VCaP (cell line): Measurements from ENCODE around the gene KATNIP.
A peak's percentile ranks its signal among the peaks of the same experiment; 100 is the strongest.

Experiments used
- H3K27ac ChIP-seq: fragments of 450-650 bp; 2 replicates; pipeline ENCODE4 v1.5.1; 2017
- TF ChIP-seq, protein P1 (sequence below): fragments of 450-650 bp; conservative IDR thresholded peaks from 2 replicates; pipeline ENCODE4 v1.5.1; 2017; ENCODE audit warnings: mild to moderate bottlenecking, moderate library complexity

Gene KATNIP

DNA sequence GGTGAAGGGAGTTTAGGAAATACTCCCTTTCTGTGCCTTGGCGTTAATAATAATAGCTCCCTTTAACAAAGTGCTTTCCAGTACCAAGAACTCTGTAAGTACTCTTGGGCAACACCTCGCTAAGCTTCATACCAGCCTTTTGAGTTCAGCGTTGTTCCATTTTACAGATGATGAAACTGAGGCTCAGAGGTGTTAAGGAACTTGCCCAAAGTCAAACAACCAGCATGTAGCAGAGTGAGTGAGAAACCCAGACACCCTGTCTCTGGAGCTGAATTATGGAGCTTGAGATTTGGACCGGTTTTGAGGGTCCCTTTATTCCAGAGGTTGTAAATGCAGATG, 607 bp downstream of the KATNIP start:
- peak overlapping the region; percentile 65 for H3K27ac ChIP-seq
- TF ChIP-seq, protein P1, sequence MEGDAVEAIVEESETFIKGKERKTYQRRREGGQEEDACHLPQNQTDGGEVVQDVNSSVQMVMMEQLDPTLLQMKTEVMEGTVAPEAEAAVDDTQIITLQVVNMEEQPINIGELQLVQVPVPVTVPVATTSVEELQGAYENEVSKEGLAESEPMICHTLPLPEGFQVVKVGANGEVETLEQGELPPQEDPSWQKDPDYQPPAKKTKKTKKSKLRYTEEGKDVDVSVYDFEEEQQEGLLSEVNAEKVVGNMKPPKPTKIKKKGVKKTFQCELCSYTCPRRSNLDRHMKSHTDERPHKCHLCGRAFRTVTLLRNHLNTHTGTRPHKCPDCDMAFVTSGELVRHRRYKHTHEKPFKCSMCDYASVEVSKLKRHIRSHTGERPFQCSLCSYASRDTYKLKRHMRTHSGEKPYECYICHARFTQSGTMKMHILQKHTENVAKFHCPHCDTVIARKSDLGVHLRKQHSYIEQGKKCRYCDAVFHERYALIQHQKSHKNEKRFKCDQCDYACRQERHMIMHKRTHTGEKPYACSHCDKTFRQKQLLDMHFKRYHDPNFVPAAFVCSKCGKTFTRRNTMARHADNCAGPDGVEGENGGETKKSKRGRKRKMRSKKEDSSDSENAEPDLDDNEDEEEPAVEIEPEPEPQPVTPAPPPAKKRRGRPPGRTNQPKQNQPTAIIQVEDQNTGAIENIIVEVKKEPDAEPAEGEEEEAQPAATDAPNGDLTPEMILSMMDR, result no peak

DNA sequence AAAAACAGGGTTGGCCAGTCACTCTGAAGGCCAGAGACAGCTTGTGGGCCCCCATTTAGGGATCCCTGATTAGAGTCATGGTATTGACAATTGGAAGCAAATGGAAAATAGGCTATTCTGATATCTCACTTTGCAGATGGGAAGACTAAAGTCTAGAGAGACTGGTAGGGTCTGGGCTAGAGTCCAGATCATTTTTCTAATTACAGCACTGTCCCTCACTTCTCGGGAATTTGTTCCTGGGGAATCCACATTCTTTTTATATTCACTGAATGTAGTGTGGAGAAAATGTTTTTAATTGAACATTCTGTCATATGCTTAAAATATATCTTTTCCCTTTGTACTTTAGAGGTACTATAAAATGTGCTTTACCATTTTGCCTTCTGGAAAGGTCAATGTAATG, 1.1 kb downstream of the KATNIP start:
- TF ChIP-seq, protein P1, result no peak
- no peak overlapping the region for H3K27ac ChIP-seq

DNA sequence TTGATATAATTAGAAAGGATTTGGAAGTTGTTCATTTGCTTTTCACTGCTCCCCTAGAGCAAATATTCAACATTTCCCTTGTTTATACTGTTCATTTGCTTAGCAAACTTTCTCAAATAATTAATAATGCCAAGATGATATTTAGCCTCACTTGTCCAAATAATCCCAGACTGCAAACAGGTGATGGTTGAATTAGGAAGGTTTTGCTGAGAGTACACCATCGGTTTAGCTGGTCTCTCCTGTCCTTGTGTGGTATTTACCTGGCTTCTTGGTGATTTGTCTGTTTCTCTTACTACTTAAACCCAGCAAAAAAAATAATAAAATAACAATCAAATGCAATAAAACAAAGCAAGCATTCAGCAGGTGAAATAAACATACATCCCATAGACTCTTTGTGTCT, 6.5 kb downstream of the KATNIP start:
- TF ChIP-seq, protein P1, result no peak

DNA sequence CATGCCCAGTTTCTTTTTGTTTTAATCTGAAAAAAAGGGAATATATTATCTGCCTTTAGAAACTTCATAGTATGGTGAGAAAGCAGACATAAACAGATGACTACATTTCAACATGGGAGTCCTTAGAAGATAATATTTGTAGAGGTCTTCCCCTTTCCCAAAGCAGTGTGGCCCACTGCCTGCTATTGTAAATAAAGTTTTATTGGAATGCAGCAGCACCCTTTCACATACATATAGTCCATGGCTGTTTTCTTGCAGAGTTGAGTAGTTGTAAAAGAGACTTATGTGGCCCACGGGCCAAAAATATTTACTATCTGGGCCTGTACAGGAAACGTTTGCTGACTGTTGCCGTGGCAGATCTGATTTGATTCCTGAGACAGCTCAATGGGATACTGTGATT, 8.5 kb downstream of the KATNIP start:
- H3K27ac ChIP-seq, result peak overlapping the region; percentile 89
- TF ChIP-seq, protein P1, result no peak

More for the DNA sequence above, 6.5 kb downstream of the KATNIP start:
- H3K27ac ChIP-seq, result peak overlapping the region; percentile 89

DNA sequence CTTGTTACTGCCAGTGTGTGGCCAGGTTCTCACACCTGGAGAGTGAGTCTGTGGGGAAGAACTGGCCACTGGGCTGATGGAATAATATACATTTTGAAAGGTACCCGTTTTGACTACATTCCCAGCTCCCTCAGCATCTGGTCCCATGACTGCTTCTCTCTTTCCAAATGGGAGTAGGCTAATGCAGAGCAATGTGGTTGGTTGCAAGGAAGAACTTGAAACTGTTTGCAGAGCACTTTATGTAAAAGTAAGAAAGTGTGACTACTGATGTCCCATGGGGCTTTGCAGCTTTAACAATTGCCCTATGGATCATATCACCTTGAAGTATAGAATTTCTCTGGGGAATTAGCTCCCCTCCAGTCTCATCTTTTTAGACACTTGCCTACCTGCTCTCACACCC, 9.0 kb downstream of the KATNIP start:
- TF ChIP-seq, protein P1, result no peak
- H3K27ac ChIP-seq, result peak overlapping the region; percentile 89

DNA sequence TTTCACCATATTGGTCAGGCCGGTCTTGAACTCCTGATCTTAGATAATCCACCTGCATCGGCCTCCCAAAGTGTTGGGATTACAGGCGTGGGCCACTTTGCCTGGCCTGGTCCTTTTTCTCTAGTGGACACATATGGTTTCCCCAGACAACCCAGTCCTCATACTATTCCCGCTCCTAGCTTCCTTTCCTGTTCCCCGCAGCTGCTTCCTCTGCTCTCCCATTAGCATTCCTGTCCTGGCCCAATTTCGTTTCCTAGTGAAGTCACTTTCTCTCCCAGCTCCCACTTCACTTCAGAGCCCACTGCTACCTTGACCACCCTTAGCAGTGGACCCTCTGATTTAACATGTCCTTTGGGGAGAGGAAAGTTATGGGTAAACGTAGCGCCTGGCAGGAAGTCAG, 11.3 kb downstream of the KATNIP start:
- peak overlapping the region; percentile 89 for H3K27ac ChIP-seq
- TF ChIP-seq, protein P1, result no peak

DNA sequence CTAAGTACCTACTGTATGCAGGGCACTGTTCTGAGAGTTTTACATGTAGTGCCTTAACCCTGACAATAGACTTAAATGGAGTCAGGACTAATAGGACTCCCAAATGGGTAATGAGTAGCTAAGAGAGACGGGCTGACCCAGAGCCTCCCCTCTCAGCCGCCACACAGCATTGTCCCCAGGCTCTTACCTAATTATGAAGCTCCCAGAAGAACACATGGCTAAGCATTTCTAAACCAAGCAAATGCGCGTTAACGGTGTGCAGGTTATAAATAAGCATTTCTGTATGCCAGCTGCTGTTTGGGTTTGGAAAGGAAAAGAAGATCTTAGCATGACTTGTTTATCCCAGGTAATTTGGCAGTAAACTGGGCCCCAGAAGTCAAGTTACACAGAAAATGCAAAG, 14.3 kb downstream of the KATNIP start:
- TF ChIP-seq, protein P1, result no peak

DNA sequence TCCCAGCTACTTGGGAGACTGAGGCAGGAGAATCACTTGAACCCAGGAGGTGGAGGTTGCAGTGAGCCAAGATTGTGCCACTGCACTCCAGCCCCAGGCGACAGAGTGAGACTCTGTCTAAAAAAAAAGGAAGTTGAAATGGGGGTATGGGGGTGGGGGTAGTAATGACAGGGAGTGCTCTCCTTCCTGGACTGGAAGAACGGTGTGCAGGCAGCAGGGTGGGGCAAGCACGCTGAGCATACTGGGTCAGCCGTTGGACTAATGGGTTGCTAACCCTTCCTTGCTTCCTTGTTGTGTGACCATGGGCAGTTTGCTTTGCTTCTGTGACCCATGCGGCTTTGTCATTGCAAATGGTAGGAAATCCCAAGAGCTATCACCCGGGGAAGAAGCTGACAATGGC, 16.5 kb downstream of the KATNIP start:
- H3K27ac ChIP-seq, result no peak overlapping the region
- TF ChIP-seq, protein P1, result no peak

More for the DNA sequence above, 14.3 kb downstream of the KATNIP start:
- H3K27ac ChIP-seq, result no peak overlapping the region
